Measurements from ENCODE around the gene GPRIN1.
"Not testable (repeated sequence)": the region's sequence is repeated elsewhere in the genome, so short reads cannot be mapped to it uniquely, and the experiment has no call there.

Gene GPRIN1

DNA sequence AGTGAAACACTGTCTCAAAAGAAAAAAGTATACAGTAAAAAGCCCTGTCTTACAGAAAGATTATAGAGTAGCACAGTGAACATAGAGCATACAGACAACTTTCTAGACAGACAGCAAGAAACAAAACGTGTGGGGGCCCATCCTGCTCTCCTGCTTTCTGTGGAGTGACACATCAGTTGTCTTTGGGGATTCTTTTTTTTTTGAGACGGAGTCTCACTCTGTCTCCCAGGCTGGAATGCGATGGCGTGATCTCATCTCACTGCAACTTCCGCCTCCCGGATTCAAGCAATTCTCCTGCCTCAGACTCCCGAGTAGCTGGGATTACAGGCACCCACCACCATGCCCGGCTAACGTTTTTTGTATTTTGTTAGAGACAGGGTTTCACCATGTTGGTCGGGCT lies 46.0 kb downstream of the GPRIN1 start:
- Histone ChIP-seq H3K4me3 (no peak overlapping the region), H3K9me3 (replicated peaks in 1 of 11) (peaks cover 0 to 11% (median 5%) of the 10 kb centered on the region in 11 experiments; a peak in 10 of 22 replicates), H3K4me2 (no peak overlapping the region), H3K36me3 (no peaks in the 10 kb centered on the region), H3K27me3 (no peaks in the 10 kb centered on the region), H4K20me1 (no peaks in the 10 kb centered on the region), H3K27ac (no peak overlapping the region), H3K9ac (no peak overlapping the region), H3K4me1 (peaks cover 0 to 20% (median 17%) of the 10 kb centered on the region in 10 experiments; a peak in 17 of 20 replicates)
- no peak for TF ChIP-seq Cebpa-rat (IDR thresholded peaks at IDR 0.05)

DNA sequence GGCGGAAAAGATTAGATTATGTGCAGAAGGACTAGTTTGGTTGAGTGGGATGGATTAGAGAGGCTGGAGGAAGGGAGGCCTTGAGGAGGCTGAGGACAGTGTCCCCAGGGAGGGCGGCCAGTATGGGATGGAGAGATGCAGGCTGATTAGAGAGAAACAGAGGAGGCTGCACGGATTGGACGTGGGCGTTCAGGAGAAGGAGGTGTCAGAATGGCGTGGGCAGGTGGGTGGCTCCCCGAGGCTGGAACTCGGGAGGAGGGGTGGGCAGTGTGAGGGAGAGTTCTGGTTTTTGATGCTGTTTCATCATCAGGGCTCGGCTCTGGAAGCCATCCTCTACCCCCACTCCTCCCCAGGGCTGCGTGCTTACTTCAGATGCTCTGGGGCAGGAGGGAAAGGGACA lies 47.8 kb downstream of the GPRIN1 start:
- H4K20me1 ChIP-seq: no peaks in the 10 kb centered on the region
- H3K4me3 ChIP-seq: no peak overlapping the region
- TF ChIP-seq Cebpa-rat (IDR thresholded peaks at IDR 0.05): no peak
- H3K9ac ChIP-seq: no peak overlapping the region
- peaks cover 6 to 30% (median 25%) of the 10 kb centered on the region in 10 experiments for H3K4me1 ChIP-seq
- no peak overlapping the region for H3K4me2 ChIP-seq
- no peaks in the 10 kb centered on the region for H3K27me3 ChIP-seq
- no peak overlapping the region for H3K27ac ChIP-seq
- H3K36me3 ChIP-seq: no peaks in the 10 kb centered on the region
- peaks cover 0 to 16% (median 7%) of the 10 kb centered on the region in 11 experiments; a peak in 10 of 22 replicates for H3K9me3 ChIP-seq (replicated peaks in 1 of 11)

DNA sequence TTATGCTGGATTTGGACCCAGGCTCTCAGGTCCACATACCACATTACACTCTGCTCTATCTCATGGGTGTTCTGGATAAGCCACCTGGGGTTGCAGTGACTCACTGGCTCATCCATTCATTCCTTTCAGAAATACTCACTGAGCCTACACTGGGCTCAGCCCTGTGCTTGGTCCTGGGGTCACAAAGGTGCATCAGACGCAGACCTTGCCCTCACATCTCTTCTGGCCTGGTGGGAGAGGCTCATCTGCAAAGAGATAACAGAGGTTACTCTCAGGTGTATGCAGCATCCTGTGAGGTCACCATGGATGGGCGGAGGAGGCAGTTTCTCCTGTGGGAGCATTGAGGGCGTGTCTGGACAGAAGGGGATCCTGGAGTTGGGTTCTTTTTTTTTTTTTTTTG lies 48.7 kb downstream of the GPRIN1 start:
- Histone ChIP-seq H3K4me2 (no peak overlapping the region), H4K20me1 (no peaks in the 10 kb centered on the region), H3K9ac (no peak overlapping the region), H3K27ac (no peak overlapping the region), H3K27me3 (no peaks in the 10 kb centered on the region), H3K9me3 (replicated peaks in 1 of 11) (peaks cover 0 to 6% (median 0%) of the 10 kb centered on the region in 11 experiments; a peak in 4 of 22 replicates), H3K4me3 (no peak overlapping the region), H3K4me1 (peaks cover 9 to 39% (median 33%) of the 10 kb centered on the region in 10 experiments), H3K36me3 (no peaks in the 10 kb centered on the region)
- TF ChIP-seq Cebpa-rat (IDR thresholded peaks at IDR 0.05): no peak

DNA sequence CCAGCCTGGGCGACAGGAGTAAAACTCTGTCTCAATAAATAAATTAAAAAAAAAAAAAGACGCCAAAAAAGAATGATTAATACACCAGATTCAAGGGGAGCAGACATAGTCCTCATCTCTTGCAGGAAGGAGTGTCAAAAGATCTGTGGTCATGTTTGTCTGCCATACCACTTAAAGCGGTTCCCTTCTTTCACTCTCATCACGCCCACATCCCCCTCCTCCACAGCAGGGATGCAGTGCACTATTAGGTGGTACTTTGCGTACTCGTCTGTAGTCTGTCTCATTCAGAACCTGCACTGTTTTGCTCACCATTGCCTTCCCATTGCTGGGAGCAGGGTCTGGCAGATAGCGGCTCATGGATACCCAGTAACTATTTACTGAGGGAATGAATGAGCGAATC lies 49.6 kb downstream of the GPRIN1 start:
- Histone ChIP-seq H3K36me3 (no peaks in the 10 kb centered on the region), H3K4me2 (peak overlapping the region in 10 of 11 experiments; percentile 6 to 57 (median 44); a peak in 18 of 22 replicates), H3K4me3 (no peak overlapping the region), H3K27ac (no peak overlapping the region), H3K9me3 (replicated peaks in 1 of 11) (peaks cover 0 to 6% (median 0%) of the 10 kb centered on the region in 11 experiments; a peak in 2 of 22 replicates), H3K27me3 (no peaks in the 10 kb centered on the region), H4K20me1 (no peaks in the 10 kb centered on the region), H3K4me1 (peaks cover 16 to 48% (median 42%) of the 10 kb centered on the region in 10 experiments), H3K9ac (no peak overlapping the region)
- TF ChIP-seq Cebpa-rat (IDR thresholded peaks at IDR 0.05): no peak

DNA sequence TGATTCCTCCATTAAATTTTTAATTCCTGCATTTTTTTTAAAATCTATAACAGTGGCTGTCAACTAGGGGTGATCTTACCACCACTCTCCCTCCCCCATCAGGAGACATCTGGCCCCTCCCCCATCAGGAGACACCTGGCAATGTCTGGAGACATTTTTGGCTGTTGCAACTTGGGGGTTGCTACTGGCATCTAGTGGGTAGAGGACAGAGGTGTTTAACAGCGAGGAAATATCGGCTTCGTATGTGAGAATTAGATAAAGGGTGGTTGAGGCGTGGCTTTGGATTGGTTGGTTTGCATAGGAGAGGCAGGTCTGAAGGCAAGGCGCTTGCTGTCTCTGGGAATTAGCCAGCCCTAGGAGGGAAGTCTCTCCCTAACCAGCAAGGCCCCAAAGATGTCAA lies 50.3 kb downstream of the GPRIN1 start:
- Histone ChIP-seq H3K36me3 (no peaks in the 10 kb centered on the region), H3K9ac (no peak overlapping the region), H3K4me2 (peak overlapping the region in 9 of 11 experiments; percentile 6 to 57 (median 44); a peak in 16 of 22 replicates), H3K4me1 (peaks cover 22 to 55% (median 49%) of the 10 kb centered on the region in 10 experiments), H3K4me3 (no peak overlapping the region), H3K27me3 (no peaks in the 10 kb centered on the region), H3K27ac (no peak overlapping the region), H4K20me1 (no peaks in the 10 kb centered on the region), H3K9me3 (replicated peaks in 1 of 11) (peaks cover 0 to 6% (median 0%) of the 10 kb centered on the region in 11 experiments; a peak in 2 of 22 replicates)
- TF ChIP-seq Cebpa-rat (IDR thresholded peaks at IDR 0.05): no peak

DNA sequence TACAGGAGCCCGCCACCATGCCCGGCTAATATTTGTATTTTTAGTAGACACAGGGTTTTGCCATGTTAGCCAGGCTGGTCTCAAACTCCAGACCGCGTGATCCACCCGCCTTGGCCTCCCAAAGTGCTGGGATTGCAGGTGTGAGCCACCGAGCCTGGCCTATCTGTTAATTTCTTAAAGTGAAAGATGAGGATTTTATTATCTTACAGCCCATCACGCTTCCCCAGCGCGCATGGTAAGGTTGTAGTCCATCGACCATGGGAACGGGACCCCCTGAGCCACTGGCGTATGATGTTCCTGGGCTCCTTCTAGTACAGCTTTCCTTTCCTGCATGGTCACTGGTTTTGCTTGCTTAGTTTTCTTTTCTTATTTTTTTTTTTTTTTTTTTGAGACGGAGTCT lies 52.1 kb downstream of the GPRIN1 start:
- no peak for TF ChIP-seq Cebpa-rat (IDR thresholded peaks at IDR 0.05)
- H3K9me3 ChIP-seq (replicated peaks in 1 of 11): peaks cover 0 to 6% (median 0%) of the 10 kb centered on the region in 11 experiments; a peak in 2 of 22 replicates
- H3K4me3 ChIP-seq: no peak overlapping the region
- no peak overlapping the region for H3K9ac ChIP-seq
- H3K27ac ChIP-seq: no peak overlapping the region
- H4K20me1 ChIP-seq: no peaks in the 10 kb centered on the region
- peak overlapping the region in 10 of 11 experiments; percentile 21 to 69 (median 59); a peak in 15 of 22 replicates for H3K4me2 ChIP-seq
- H3K4me1 ChIP-seq: peaks cover 33 to 66% (median 61%) of the 10 kb centered on the region in 10 experiments
- no peaks in the 10 kb centered on the region for H3K36me3 ChIP-seq
- no peaks in the 10 kb centered on the region for H3K27me3 ChIP-seq

DNA sequence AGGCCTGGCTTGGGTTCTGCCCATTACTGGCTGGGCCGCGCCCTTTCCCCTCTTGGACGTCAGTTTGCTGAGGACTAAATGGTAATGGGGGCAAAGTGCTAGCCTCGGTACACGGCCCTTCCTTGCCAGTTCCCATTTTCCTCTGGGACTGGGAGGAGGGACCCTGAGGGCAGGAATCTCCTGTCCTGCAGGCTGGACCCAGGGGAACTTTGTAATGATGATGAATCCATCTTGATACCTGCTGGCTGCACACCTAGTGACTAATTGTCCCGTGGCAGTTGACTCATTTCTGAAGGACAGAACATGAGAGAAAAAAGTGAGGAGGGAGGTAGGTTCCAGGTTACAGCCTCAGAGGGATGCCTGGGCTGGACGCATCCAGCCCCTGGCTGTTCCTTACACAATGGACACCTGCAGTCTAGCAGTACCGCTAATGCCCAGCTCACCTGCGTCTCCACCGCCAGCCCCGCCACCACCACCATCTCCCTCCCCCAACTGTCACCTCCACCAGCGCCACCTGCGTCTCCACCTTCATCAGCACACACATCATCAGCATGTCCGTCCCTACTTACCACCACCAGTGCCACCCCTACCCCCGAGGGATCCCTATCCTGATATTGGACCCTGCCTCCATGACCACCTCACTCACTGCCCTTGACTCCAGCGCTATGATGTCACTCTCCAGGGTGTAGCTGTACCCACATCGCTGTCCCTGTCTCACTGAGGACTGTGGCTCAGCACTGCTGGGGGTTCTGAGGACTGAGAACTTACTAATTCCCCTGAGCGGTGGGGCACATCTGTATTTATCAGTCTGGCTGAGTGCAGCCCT lies 56.5 kb downstream of the GPRIN1 start:
- H3K27me3 ChIP-seq: no peaks in the 10 kb centered on the region
- no peak overlapping the region for H3K27ac ChIP-seq
- peaks cover 0 to 7% (median 0%) of the 10 kb centered on the region in 11 experiments; a peak in 1 of 22 replicates for H4K20me1 ChIP-seq
- peaks cover 53 to 92% (median 72%) of the 10 kb centered on the region in 10 experiments for H3K4me1 ChIP-seq
- no peaks in the 10 kb centered on the region for H3K36me3 ChIP-seq
- peak overlapping the region in 2 of 11 experiments; percentile 12 to 25; a peak in 1 of 22 replicates for H3K9ac ChIP-seq
- H3K4me2 ChIP-seq: peak overlapping the region; percentile 38 to 80 (median 71); a peak in 21 of 22 replicates
- no peak for TF ChIP-seq Cebpa-rat (IDR thresholded peaks at IDR 0.05)
- H3K4me3 ChIP-seq: no peak overlapping the region
- H3K9me3 ChIP-seq (replicated peaks in 1 of 11): no peaks in the 10 kb centered on the region

DNA sequence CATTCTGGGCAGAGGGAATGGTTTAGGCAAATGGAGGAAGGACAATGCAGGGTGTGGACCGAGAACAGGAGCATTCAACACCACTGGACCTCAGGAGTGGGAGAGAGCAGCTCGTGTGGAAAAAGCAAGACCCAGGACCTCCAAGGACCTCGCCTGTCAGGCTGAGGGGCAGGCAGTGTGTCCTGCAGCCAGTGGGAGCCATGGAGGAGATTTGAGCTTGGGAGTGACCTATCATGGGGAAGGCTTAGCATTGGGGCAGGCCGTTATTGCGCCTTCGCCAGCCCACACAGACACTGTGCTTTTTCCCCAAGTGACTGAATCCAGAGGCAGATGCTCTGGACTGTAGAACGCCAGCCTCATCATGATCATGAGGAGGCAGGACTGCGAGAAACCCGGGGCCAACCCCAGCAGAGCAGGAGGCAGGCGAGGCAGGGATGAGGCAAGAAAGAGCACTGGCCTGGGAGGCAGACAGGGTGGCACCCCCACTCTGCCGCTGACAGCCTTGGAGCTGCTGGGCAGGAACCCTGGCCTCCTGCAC lies 57.6 kb downstream of the GPRIN1 start:
- H3K9me3 ChIP-seq (replicated peaks in 1 of 11): no peaks in the 10 kb centered on the region
- peak overlapping the region in 3 of 11 experiments; percentile 18 to 31 (median 20); a peak in 4 of 22 replicates for H3K4me2 ChIP-seq
- no peaks in the 10 kb centered on the region for H3K27me3 ChIP-seq
- peaks cover 0 to 7% (median 0%) of the 10 kb centered on the region in 11 experiments; a peak in 1 of 22 replicates for H4K20me1 ChIP-seq
- no peak overlapping the region for H3K4me3 ChIP-seq
- no peaks in the 10 kb centered on the region for H3K36me3 ChIP-seq
- peaks cover 53 to 95% (median 68%) of the 10 kb centered on the region in 10 experiments for H3K4me1 ChIP-seq
- no peak overlapping the region for H3K27ac ChIP-seq
- no peak overlapping the region for H3K9ac ChIP-seq
- TF ChIP-seq Cebpa-rat (IDR thresholded peaks at IDR 0.05): no peak

DNA sequence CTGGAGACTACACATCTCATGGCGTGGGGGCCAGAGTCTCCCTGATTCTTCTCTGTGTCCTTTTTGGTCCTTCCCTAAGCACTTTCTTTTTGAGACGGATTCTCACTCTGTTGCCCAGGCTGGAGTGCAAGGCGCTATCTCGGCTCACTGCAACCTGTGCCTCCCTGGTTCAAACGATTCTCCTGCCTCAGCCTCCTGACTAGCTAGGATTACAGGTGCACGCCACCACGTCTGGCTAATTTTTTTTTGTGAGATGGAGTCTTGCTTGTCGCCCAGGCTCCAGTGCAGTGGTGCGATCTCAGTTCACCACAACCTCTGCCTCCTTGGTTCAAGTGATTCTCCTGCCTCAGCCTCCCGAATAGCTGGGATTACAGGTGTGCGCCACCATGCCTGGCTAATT lies 59.0 kb downstream of the GPRIN1 start:
- Histone ChIP-seq H3K9ac (peak overlapping the region in 2 of 11 experiments; percentile 16 to 29; a peak in 1 of 22 replicates), H3K4me1 (peaks cover 39 to 95% (median 56%) of the 10 kb centered on the region in 10 experiments), H3K4me2 (peak overlapping the region; percentile 56 to 84 (median 77))
- not testable (repeated sequence) for H3K27me3 ChIP-seq; H3K27ac ChIP-seq; H4K20me1 ChIP-seq; H3K36me3 ChIP-seq; H3K4me3 ChIP-seq; H3K9me3 ChIP-seq (replicated peaks in 1 of 11)

Data from BLaER1 treated with 17β-estradiol and CSF1 and Interleukin-3, amounts not matched to agents 10 nM and 100 nM (cell line).